Kidney (tissue), 14 donors: ENCODE data around the gene ATL1. TPM values are rescaled to one million over a fixed set of nuclear protein-coding genes. Genes with fewer than 3 reads are reported as not detected.

Experiments used
- DNase-seq, 5 donors: peaks; one replicate each; pipeline ENCODE4 v3.0.0-alpha.2; 2013 to 2020
- FAIRE-seq: peaks from 2 replicates; lab custom pipeline; 2012; peaks lifted over from hg19 to GRCh38; lab: Jason Lieb, UNC
- H3K27ac ChIP-seq, 2 donors: one replicate each; pipeline ENCODE4 v1.7.0; 2013; ENCODE audit warnings: low read depth in 2 of 2, low read length in 2 of 2, inconsistent platforms in 1 of 2
- H3K27me3 ChIP-seq: one replicate; pipeline ENCODE4 v1.7.1; 2013; ENCODE audit warnings: low read length, inconsistent platforms; ENCODE audit not compliant: control insufficient read depth, insufficient read depth
- H3K36me3 ChIP-seq, 3 donors: one replicate each; pipeline versions ENCODE4 v1.7.0 to v1.7.1; 2013; ENCODE audit warnings: low read length in 3 of 3, control low read depth in 1 of 3, inconsistent platforms in 1 of 3; ENCODE audit not compliant: insufficient read depth in 3 of 3, control insufficient read depth in 2 of 3
- H3K4me1 ChIP-seq, 3 donors: one replicate each; pipeline versions ENCODE4 v1.7.0 to v1.7.1; 2013; ENCODE audit warnings: low read length in 3 of 3, inconsistent platforms in 1 of 3, low read depth in 1 of 3; ENCODE audit not compliant: control insufficient read depth in 2 of 3, insufficient read depth in 2 of 3
- H3K4me3 ChIP-seq, 3 donors: one replicate each; pipeline versions ENCODE4 v1.7.0 to v1.8.1; 2013; ENCODE audit warnings: low read length in 3 of 3, control low read depth in 1 of 3, inconsistent platforms in 1 of 3
- H3K9ac ChIP-seq, 3 donors: one replicate each; pipeline versions ENCODE4 v1.7.0 to v1.7.1; 2013; ENCODE audit warnings: low read length in 3 of 3, control low read depth in 1 of 3, inconsistent platforms in 1 of 3
- H3K9me3 ChIP-seq, 3 donors: one replicate each; pipeline versions ENCODE4 v1.7.0 to v1.7.1; 2013; ENCODE audit warnings: low read length in 3 of 3, control low read depth in 1 of 3, inconsistent platforms in 1 of 3; ENCODE audit not compliant: control insufficient read depth in 2 of 3, insufficient read depth in 1 of 3
- intact Hi-C: fragments of 100-400 bp; cut with DNase I; formaldehyde crosslinking; loops from one replicate; pipeline ENCODE4 v1.11.1; 2022
- polyA plus RNA-seq: library from polyadenylated mRNA; stranded (reverse); fragments of 350-450 nt; fragmentation: Illumina TruSeq; extraction: RNeasy Lipid Tissue Mini Kit (QIAGEN cat#74804); gene quantifications from one replicate; pipeline ENCODE4 v1.2.3, GENCODE V29; 2014; ENCODE audit warnings: low read depth, low replicate concordance; ENCODE audit not compliant: insufficient read depth
- total RNA-seq: library from RNA; stranded (reverse); fragmentation: NEBNext Ultra II Directional; extraction: Animal tissue kit (Norgen Biotek cat#: 25700); gene quantifications from one replicate; pipeline ENCODE4 v1.2.1, GENCODE V29; 2021
- TF ChIP-seq, protein P1 (sequence below): IDR thresholded peaks from 3 replicates; pipeline ENCODE4 v1.5.1; 2012; ENCODE audit warnings: mild to moderate bottlenecking, moderate library complexity, borderline replicate concordance; ENCODE audit not compliant: insufficient read depth; ENCODE audit errors: extremely low read depth
- donor health status: control.
- donor health status: control.
- donor health status: control.
- donor health status: control.
- donor health status: control.
- donor health status: DM: yes; HTN: yes; CAD: no.
- donor health status: Normal renal cell carcinoma (clear cell type).

The ATL1 gene
- total and polyA plus RNA-seq, 2 donors from 2014 or later = 4.0 to 5.9 TPM

DNA sequence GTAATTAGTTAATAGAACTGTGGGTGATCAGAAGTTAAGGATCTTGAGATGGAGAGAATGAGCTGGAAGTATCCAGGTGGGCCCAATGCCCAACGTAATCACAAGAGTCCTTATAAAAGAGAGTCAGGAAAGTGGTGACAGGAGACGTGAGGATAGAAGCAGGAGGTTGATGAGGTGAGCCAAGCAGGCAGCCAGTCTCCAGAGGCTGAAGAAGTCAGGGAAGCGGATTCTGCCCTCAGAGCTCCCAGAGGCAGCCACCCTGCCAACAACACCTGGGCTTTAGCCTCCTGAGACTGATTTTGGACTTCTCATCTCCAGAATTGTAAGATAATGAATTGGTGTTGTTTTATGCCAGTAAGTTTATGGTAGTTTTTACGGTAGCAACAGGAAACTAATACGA is 118.2 kb downstream of the ATL1 start:
- Histone ChIP-seq H3K27me3 (no peaks in the 10 kb centered on the region), H3K4me3 (no peak overlapping the region), H3K36me3 (no peaks in the 10 kb centered on the region), H3K4me1 (no peaks in the 10 kb centered on the region), H3K9me3 (no peaks in the 10 kb centered on the region), H3K9ac (no peak overlapping the region), H3K27ac (no peak overlapping the region)
- FAIRE-seq (no peak), DNase-seq (no peak)
- intact Hi-C loops = no loop called here
- TF ChIP-seq, protein P1, sequence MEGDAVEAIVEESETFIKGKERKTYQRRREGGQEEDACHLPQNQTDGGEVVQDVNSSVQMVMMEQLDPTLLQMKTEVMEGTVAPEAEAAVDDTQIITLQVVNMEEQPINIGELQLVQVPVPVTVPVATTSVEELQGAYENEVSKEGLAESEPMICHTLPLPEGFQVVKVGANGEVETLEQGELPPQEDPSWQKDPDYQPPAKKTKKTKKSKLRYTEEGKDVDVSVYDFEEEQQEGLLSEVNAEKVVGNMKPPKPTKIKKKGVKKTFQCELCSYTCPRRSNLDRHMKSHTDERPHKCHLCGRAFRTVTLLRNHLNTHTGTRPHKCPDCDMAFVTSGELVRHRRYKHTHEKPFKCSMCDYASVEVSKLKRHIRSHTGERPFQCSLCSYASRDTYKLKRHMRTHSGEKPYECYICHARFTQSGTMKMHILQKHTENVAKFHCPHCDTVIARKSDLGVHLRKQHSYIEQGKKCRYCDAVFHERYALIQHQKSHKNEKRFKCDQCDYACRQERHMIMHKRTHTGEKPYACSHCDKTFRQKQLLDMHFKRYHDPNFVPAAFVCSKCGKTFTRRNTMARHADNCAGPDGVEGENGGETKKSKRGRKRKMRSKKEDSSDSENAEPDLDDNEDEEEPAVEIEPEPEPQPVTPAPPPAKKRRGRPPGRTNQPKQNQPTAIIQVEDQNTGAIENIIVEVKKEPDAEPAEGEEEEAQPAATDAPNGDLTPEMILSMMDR = no peak

DNA sequence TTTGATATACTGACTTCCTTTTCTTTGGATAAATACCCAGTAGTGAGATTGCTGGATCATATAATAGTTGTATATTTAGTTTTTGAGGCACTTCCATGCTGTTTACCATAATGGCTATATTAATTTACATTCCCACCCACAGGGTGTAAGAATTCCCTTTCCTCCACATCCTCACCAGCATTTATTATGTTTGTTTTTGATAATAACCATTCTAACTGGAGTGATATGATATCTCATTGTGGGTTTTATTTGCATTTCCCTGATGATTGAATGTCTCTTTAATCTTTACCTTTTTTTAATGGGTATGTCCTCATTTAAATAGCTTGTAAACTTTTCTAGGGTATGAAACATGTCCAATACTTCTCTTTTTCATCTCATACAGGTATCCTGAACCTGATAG is 119.7 kb downstream of the ATL1 start:
- Histone ChIP-seq H3K9ac (no peak overlapping the region), H3K4me3 (no peak overlapping the region), H3K36me3 (no peaks in the 10 kb centered on the region), H3K27ac (no peak overlapping the region), H3K9me3 (no peaks in the 10 kb centered on the region), H3K4me1 (no peaks in the 10 kb centered on the region), H3K27me3 (no peaks in the 10 kb centered on the region)
- DNase-seq (no peak), FAIRE-seq (no peak)
- TF ChIP-seq, protein P1 = no peak
- intact Hi-C loops = no loop called here

Other genes starting within 250 kb of the ATL1 start
- 12.5 TPM for gene L2HGDH, start 247.9 kb upstream of the ATL1 start, total RNA-seq
- 11.1 TPM for gene L2HGDH, start 247.9 kb upstream of the ATL1 start, polyA plus RNA-seq
- gene DMAC2L, start 247.8 kb upstream of the ATL1 start, total RNA-seq = 23.7 TPM
- gene DMAC2L, start 247.8 kb upstream of the ATL1 start, polyA plus RNA-seq = 27.3 TPM
- 60.0 TPM for gene CDKL1, start 163.3 kb upstream of the ATL1 start, total RNA-seq
- gene CDKL1, start 163.3 kb upstream of the ATL1 start, polyA plus RNA-seq = 17.9 TPM
- 47.8 TPM for gene MAP4K5, start 27.6 kb upstream of the ATL1 start, total RNA-seq
- 9.4 TPM for gene MAP4K5, start 27.6 kb upstream of the ATL1 start, polyA plus RNA-seq
- 36.9 TPM for gene SAV1, start 108.2 kb downstream of the ATL1 start, total RNA-seq
- gene SAV1, start 108.2 kb downstream of the ATL1 start, polyA plus RNA-seq = 18.5 TPM